OCI-LY1 (cell line): ENCODE measurements around the gene LARP4B.

ENCODE experiments used
- EZH2 ChIP-seq: fragments of 200-600 bp; sonication (generic), shearing (Covaris generic); IDR thresholded peaks from 2 replicates; pipeline ENCODE4 v1.8.0; 2017; ENCODE audit warnings: borderline replicate concordance, mixed run types, mild to moderate bottlenecking, antibody characterized with exemption, low read length, moderate library complexity, mixed read lengths
- TF ChIP-seq, protein P1 (sequence below): fragments of 200-600 bp; sonication (generic), shearing (Covaris generic); IDR thresholded peaks from 2 replicates; pipeline ENCODE4 v1.5.1; 2017; ENCODE audit warnings: mild to moderate bottlenecking, antibody characterized with exemption, low read length, moderate library complexity, mixed read lengths

DNA sequence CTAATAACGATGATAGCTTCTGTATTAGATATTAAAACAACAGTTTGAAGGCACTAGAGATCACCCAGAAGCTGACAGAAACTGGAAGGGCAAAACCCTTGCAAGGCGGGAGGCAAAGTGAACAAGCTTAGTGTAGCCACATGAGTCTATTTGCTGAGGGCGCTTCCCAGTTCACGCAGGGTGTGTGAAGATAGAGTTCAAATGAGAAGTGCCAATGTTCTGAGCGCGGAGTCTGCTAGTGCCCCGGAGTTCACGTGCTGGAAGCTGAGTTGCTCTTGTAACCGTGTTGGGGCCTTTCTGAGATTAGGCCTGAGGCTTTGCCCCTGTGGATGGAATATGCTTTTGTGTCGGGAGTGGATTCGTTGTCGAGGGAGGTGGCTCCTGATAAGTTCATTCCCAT lies 40.1 kb upstream of the LARP4B start:
- TF ChIP-seq, protein P1, sequence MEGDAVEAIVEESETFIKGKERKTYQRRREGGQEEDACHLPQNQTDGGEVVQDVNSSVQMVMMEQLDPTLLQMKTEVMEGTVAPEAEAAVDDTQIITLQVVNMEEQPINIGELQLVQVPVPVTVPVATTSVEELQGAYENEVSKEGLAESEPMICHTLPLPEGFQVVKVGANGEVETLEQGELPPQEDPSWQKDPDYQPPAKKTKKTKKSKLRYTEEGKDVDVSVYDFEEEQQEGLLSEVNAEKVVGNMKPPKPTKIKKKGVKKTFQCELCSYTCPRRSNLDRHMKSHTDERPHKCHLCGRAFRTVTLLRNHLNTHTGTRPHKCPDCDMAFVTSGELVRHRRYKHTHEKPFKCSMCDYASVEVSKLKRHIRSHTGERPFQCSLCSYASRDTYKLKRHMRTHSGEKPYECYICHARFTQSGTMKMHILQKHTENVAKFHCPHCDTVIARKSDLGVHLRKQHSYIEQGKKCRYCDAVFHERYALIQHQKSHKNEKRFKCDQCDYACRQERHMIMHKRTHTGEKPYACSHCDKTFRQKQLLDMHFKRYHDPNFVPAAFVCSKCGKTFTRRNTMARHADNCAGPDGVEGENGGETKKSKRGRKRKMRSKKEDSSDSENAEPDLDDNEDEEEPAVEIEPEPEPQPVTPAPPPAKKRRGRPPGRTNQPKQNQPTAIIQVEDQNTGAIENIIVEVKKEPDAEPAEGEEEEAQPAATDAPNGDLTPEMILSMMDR = no peak
- TF ChIP-seq EZH2 = no peak
